ENCODE results near the gene FMNL3.

FMNL3 gene

DNA sequence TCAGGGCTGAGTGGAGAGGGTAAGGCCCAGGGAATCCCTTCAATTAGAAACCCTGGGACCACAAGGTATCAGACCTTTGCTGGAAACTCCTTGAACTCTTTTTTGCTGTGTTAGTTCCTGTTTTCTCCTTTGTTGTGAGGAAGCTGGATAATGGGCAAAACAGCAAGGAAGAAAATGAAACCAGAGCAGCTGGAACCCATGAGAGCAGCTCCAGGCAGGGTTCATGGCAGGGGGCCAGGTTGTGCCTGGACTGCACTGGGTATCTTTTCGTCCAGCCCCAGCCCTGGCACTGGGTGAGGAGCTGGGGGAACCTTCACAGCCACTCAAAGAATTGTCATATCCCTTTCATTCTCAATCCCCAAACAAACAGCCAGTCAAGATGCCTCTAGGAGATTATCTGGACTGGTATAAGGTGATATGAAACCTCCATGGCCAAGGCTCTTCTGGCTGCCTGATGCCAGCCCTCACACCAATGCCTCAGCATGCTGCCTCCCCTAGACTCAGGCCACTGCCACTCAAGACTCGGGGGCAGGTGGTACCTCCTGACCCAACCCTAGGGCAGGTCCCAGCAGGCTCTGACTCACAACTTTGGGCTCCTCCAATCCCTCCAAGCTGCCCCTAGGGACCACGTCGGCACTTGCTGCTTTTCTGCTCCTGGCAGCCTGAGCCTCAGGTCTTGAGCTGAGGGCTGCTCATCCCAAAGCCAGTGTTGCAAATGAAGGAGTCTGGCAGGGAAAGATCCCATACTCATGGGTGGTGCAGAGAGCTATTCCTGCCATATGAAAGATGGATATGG lies 118.3 kb downstream of the FMNL3 start:
- DNase-seq: no peak

DNA sequence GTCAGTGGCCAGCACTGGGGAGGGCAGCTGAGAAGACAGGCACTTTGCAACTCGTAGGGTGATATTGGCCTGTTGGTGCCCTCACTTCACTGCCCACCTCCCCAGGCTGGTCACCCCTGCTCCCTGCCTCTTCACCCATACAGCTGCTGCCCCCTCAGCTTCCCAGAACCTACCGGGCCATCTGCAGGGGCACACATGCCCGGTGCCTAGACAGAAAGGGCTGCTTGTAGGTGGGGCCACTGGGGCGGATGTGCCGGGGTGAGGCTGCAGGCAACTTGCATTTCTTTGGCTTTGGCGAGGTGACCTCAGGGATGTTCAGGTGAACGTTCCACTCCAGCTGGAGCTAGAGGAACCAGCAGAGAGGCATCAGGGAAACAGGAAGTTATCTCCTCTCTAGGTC lies 118.9 kb downstream of the FMNL3 start:
- no peak for DNase-seq

DNA sequence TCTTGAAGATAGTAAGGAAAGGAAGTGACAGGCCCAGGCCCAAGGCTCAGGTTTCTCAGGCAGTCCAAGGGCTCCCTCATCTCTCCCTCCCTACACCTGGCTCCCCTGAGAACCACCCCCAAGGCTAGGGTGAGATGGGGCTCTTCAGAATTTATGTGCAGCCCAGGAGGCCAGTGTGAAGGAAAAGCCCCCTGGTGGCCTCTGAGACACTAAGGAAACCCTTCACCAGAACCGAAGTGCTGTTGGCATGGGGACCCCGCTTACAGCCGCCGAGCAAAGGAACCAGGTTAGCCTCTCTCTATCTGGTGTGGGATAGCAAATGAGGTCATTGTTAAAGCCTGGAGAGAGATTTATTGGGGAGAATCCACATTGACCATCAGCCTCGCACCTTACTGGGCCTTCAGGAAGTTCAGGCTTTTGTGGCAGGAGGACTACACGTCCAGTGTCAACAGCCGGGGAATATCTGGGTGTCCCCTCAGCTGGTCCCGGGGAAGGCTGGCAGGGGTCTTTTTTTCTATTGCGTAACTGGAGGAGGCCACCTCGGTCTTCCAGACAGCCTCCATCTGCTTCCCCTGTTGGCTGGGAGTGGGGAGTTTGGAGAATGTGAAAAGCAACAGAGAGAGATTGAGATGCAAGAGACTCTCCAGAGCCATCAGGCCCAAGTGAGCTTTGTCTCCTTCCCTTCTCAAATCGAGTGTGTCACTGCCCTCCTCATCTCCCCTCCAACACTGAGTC lies 119.9 kb downstream of the FMNL3 start:
- DNase-seq: no peak
